HG03378 (cell line): Measurements from ENCODE around the gene RTCA.
A peak's percentile ranks its signal among the peaks of the same experiment; 100 is the strongest.
"Not testable (repeated sequence)": the region's sequence is repeated elsewhere in the genome, so short reads cannot be mapped to it uniquely, and the experiment has no call there.

Experiments
- ATAC-seq: cut with Tn5 transposase; IDR thresholded peaks from one replicate; pipeline ENCODE4 v1.9.1; 2021; ENCODE audit warnings: mild to moderate bottlenecking, moderate library complexity; ENCODE audit not compliant: unreplicated experiment

The RTCA gene

DNA sequence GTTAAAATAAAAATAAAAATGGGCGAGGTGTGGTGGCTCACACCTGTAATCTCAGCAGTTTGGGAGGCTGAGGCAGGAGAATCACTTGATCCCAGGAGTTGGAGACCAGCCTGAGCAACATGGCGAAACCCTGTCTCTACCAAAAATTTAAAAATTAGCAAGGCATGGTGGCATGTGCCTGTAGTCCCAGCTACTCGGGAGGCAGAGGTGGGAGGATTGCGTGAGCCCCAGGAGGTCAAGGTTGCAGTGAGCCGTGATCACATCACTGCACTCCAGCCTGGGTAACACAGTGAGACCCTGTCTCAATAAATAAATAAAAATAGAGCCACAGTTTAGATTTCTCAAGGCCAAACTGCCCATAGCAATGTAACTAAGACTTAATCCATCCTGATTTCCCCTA lies 9.7 kb upstream of the RTCA start:
- not testable (repeated sequence) for ATAC-seq

DNA sequence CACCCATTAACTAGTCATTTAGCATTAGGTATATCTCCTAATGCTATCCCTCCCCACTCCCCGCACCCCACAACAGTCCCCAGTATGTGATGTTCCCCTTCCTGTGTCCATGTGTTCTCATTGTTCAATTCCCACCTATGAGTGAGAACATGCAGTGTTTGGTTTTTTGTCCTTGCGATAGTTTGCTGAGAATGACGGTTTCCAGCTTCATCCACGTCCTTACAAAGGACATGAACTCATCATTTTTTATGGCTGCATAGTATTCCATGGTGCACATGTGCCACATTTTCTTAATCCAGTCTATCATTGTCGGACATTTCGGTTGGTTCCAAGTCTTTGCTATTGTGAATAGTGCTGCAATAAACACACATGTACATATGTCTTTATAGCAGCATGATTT lies 7.6 kb upstream of the RTCA start:
- not testable (repeated sequence) for ATAC-seq

DNA sequence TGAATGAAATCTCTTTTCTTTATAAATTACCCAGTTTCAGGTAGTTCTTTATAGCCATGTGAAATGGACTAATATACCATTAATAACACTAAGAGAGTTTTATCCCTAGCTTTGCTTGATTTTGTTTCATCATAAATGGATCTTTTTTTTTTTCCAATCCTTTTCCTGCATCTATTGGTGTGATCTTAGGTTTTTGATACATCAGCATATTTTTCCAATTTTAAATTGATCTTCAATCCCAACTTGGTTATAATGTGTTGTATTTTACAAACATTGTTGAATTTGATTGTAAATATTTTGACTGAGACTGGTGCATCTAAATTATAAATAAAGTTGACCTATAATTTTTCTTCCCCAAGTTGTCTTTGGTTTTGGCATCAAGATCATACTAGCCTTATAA lies 4.3 kb upstream of the RTCA start:
- no peak for ATAC-seq

DNA sequence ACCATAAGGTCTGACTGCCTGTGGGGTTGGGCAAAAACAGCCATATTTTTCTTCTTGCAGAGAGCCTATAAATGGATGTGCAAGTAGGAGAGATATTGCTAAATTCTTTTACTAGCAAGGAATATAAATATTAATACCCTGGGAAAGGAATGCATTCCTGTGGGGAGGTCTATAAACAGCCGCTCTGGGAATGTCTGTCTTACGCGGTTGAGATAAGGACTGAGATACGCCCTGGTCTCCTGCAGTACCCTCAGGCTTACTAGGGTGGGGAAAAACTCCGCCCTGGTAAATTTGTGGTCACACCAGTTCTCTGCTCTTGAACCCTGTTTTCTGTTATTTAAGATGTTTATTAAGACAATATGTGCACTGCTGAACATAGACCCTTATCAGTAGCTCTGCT lies 1.9 kb upstream of the RTCA start:
- not testable (repeated sequence) for ATAC-seq

DNA sequence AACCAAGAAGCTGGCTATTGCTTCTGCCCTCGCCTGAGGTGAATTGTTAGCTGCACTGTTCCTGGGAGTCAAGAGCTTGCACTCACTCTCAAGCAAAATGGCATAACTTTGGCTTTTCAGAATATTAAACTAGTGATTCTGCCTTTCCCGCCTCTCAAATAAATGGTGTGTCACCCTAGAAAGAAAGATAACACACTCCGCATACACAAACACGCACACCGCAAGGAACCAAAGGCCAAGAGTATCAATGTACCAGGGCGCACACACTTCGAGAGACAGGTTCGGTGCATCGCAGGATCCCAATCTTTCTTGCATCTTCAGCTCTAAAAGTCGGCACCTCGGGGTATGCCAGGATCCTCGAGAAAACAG lies 470 bp upstream of the RTCA start:
- ATAC-seq, result peak; percentile 31

DNA sequence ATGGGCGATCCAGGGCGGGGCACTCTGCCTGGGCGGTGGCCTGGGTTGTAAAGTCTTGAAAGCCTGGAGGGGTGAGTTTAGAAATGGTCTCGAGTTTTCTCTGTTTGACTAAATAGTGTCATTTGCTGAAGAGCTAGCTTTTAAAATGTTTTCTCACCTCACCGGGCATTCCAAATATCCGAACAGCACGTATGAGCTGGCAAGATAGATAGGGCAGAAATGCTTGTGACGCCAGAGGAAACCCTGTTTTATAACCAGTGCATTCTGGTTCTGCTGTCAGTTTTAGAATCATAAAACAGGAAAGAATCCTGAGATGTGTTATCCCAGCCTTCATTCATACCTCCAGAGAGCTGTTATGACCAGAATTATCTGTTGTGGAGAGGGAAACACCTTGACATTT lies 725 bp downstream of the RTCA start:
- ATAC-seq, result peak; percentile 9

DNA sequence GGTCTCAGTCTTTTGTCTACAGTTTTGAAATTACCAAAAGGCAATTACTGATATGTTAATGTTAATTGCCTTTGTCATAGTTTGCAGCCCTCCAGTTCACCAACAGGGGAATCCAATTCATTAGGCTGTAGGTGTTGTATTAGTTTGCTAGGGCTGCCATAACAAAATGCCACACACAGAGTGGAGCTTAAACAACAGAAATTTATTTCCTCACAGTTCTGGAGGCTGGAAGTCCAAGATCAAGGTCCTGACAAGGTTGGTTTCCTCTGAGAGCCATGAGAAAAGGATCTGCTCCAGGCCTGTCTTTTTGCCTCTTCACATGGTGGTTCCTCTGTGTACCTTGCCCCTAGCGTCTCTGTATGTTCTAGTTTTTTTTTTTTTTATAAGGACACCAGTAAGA lies 1.3 kb downstream of the RTCA start:
- no peak for ATAC-seq

DNA sequence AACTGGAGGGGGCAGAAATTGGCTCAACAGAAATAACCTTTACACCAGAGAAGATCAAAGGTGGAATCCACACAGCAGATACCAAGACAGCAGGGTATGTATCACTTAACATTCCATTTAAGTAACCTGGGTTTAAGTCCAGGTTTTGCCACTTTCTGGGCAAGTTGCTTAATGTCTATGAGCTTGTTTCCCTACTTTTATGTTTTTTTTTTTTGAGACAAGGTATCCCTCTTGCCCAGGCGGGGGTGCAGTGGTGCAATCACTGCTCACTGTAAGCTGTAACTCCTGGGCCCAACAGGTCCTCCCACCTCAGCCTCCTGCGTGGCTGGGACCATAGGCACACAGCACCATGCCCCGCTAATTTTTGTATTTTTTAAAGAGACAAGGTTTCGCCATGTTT lies 2.2 kb downstream of the RTCA start:
- ATAC-seq, result no peak

DNA sequence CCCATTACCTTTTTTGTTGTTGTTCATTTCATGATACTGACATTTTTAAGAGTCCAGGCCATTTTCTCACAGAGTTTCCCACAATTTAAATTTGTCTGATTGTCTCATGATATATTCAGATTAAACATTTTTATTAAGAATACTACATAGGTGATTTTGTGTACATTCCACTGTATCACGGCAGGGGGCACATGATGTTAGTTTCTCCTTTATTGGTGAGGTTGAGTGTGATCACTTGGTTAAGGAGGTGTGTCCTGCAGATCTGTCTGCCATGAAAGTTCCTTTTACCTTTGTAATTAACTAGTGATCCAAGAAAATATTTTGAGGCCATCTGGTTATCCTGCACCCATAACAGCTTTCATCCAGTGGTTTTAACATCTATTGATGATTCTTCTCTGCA lies 11.8 kb downstream of the RTCA start:
- no peak for ATAC-seq

DNA sequence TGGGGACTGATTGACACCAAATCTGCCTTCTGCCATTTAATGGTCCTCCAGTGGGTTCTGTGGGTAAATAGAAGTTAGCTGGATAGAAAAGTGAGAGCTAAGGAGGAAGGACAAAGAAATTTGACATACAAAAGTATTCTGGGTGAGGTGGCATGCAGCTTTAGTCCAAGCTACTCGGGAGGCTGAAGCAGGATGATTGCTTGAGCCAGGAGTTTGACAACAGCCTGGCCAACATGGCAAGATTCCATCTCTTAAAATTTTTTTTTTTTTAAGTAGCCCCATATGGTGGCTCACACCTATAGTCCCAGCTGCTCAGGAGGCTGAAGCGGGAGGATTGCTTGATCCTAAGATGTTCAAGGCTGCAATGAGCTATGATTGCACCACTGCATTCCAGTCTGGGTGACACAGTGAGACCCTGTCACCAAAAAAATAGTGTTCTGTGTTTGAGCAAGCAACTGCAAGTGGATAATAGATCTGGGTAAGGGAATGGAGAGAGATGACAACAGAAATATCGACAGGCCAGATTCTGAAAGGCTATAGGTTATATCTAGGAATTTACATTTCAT lies 13.4 kb downstream of the RTCA start:
- no peak for ATAC-seq

DNA sequence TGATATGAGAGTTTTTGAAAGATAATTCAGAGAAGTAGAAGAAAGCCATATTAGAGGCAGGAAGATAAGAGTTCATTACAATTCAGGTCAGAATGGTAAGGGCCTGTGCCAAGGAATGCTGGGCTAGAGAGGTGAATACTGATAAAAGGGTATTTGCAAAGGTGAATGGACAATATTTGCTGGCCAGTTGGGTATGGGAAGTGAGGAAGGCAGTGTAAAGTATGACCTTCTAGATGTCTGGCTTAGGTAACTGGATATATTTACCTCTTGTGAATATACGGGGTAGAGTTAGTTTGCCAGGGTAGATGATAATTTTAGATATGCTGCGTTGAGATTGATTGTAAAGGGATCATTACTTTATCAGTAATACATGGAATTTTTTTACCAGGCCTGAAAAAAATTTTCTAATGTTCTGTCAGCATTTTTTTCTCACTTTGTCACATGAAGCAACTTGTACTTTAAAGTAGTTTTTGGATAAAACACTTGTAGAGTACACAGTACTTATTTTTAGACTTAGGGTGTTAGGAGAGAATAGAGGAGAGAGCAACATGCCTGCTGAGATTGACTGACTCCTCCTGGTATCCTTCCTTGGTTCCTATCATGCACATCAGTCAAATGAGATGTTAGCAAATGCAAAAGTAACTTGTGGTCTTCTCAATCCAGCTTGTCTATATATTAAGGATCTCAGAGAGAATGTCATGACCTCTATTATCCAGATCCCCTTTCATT lies 14.1 kb downstream of the RTCA start:
- no peak for ATAC-seq

DNA sequence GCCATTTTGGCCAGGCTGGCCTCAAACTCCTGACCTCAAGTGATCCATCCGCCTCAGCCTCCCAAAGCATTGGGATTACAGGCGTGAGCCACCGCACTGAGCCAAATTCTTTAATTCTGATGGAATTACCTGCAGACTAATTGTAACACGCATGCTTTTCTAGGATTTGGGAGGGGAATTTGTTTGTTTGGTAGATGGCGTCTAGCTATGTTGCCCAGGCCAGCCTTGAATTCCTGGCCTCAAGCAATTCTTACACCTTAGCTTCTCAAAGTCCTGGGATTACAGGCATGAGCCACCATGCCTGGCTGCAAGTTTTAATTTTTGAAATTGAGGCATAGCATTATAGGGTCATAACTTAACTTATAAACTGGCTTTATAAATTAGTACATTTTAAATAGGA lies 18.6 kb downstream of the RTCA start:
- ATAC-seq, result no peak

DNA sequence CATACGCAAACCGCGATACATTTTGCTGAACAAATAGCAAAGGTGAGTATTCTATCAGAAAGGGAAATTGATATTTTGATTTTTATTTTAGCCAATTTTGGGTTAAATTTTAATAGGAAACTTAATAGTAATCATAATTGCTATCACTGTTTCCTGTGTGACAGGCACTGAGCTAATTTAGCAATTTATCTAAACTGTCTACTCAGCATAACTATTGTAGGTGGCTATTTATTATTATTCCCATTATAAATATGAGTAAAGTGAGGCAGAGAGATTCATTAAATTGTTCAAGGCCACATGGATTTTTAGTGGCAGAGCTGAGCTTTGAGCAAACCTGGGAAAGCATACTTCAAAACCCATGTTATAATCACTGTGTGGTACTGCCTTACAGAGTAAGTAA lies 21.1 kb downstream of the RTCA start:
- no peak for ATAC-seq

DNA sequence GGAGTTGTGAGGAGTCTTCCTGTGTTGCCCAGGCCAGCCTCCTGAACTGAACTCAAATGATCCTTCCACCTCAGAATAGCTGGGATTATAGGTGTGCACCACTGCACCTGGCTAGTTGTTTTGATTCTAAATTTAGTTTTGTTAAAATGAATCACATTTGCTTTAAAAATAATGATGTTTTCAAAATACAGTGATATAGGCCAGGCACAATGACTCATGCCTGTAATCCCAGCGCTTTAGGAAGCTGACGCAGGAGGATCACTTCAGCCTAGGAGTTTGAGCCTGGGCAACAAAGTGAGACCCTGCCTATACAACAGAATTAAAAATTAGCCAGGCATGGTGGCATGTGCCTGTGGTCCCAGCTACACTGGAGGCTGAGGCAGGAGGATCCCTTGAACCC lies 24.3 kb downstream of the RTCA start:
- ATAC-seq, result no peak

DNA sequence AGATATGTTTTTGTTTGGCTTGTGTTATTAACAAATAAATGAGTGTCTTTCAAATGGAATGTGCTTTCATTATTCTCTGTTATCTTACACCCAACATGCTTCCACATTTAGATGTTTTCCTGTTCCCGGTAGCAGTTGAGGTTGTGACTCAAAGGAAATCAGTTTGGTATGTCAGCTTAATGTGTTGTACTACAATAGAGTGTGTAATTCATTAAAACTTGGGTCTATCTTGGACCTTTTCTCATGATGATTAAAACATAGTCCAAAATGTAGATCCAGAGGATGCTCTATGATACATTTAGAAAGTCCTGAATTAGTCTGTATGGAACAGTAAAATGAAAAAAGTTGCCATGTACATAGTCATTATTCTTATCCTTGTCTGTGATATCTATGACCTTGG lies 26.7 kb downstream of the RTCA start:
- no peak for ATAC-seq

DNA sequence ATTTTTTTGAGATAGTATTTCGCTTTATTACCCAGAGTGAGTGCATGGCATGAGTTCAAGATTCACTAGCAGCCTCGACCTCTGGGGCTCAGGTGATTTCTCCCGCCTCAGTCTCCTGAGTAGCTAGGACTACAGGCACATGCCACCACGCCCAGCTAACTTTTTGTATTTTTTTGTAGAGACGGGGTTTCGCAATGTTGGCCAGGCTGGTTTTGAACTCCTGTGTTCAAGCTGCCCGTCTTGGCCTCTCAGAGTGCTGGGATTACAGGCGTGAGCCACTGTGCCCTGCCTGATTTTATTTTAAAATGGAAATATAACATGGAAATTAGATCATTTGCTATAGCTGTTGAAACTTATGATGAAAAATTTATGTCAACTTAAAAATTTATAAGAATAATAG lies 30.1 kb downstream of the RTCA start:
- ATAC-seq, result no peak

DNA sequence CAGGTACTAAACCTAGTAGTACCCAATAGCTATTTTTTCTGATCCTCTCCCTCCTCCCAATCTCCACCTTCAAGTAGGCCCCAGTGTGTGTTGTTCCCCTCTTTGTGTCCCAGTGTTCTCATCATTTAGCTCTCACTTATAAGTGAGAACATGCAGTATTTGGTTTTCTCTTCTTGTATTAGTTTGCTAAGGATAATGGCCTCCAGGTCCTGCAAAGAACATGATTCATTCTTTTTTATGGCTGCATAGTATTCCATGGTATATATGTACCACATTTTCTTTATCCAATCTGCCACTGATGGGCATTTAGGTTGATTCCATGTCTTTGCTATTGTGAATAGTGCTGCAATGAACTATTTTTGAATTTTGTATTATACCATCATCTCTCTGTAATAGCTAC lies 31.0 kb downstream of the RTCA start:
- not testable (repeated sequence) for ATAC-seq

DNA sequence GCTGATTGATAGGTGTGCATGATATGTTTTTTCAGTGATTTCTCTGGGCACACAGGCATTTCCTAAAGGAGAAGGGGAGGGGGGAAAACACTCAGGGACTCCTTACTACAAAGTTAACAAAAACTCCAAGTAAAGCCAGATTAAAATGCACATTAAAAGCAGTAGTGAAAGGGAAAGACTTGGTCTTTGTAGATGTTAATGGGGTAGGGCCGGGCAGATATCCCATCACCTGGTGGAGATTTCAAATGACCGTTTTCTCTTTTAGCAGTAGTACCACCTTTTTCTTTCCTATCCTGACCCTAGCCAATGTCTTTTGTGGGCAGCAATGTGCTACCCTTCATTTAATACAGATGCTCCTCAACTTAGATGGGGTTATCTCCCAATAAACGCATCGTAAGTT lies 32.5 kb downstream of the RTCA start:
- no peak for ATAC-seq

DNA sequence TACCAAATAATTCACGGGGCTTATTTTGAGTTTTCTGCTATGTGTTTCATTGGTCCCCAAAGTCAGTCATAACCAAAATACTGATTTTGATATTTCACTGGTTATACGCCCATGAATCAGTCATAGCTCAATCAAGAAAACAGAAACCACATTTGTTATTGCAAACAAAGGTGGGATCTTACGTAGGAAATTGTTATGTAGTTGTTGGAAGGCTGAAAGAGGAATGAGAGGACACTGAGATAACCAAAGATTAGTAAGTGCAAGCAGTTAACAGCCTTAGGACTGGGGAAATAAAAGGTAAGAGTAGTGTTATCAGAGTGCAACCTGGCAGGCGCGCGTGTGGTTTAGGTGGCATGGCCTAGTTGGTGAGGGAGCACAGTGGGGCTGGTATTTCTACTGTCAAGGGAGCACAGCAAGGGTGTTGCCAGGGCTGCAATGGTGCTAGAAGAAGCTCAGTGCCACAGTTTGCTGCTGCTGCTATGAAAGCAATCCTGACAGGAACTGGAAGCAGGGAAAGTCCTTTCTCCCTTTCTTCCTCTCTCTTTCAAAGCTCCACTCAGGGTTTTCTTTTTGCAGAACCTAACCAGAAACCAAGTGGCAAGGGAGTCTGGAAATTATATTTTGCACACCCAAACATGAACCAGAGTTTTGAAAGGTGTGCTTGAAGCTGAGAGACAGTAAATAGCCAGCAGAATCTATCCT lies 33.7 kb downstream of the RTCA start:
- no peak for ATAC-seq

DNA sequence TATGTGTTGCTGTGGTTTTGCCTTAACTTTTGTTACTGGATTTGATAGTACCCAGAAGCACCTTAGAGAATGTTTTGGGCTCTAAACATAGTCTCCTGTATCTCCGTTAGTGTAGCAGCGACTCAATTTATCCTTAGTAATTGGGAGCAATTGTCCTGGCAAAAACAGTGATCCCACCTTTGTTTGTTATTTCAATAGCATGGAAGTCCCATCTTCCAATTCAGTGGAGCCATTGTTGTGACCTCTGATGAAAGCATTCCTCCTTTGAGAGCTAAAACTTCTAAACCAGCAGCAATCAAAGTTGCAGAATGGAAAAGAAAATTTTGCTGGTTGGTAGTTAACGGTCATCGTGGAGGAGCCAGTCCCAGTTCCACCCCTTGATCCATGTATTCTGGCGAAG lies 34.7 kb downstream of the RTCA start:
- ATAC-seq, result no peak

DNA sequence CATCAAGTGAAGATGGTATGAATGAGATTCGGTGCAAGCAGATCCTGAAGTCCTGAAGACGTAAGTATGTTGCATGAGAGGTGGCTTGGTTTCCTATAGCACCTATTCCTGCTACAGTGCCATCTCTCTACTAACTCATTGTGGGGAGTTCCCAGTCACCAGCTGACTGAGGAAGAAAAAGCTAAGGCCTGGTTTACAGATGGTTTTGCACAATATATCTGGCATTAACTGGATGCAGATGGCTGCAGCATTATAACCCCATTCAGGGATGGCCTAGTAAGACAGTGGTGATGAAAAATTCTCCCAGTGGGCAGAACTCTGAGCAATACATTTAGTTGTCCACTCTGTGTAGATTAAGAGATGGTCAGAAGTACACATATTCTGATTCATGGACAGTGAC lies 36.7 kb downstream of the RTCA start:
- no peak for ATAC-seq

DNA sequence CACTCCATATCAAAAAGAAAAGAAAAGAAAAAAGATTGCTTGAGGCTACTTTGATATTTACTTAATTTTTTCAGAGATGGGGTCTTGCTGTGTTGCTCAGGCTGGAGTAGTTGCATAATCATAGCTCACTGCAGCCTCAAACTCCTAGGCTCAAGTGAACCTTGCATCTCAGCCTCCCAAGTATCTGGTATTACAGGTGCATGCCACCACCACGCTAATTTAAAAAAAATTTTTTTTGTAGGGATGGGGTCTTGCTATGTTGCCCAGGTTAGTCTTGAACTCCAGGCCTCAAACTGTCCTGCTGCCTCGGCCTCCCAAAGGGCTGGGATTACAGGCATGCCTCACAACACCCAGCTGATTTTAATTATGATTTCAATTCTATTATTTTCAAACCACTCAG lies 38.2 kb downstream of the RTCA start:
- no peak for ATAC-seq

DNA sequence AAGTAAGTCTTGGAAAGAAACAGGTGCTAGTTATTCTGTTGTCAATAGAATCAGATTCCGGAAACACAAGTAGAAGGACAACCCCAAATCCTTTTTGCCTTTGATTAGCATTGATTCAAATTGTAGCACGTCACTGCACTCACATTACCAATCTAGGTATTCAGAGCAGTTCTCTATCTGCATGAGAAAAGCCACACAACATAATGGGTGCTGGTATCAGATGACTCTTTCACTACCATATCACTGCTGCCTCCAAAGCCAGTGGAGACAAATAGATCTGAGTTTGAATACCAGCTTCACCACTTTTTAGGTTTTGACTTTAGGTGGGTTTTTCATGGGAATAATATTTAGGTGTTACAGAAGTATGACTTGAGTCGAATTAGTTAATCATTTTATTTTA lies 38.9 kb downstream of the RTCA start:
- no peak for ATAC-seq
